ENCODE results near the gene TMPRSS3. TPM values are rescaled to one million over a fixed set of nuclear protein-coding genes. Genes with fewer than 3 reads are reported as not detected.

The TMPRSS3 gene
- total RNA-seq, 1 donor from 2014 or later: not detected

- H3K27ac Mint-ChIP-seq: no peak overlapping the region
- no peak for TF ChIP-seq CTCF (IDR thresholded peaks at IDR 0.05; ENCODE audit: unreplicated experiment)
- H3K9me3 Mint-ChIP-seq: peaks cover 9% of the 10 kb centered on the region
- DNase-seq (ENCODE audit: low spot score in 2 of 2, unreplicated experiment in 2 of 2): no peak
- H3K4me3 Mint-ChIP-seq: no peak overlapping the region
- peaks cover 53% of the 10 kb centered on the region for H3K27me3 Mint-ChIP-seq (ENCODE audit: low read depth)
- H3K36me3 Mint-ChIP-seq: no peaks in the 10 kb centered on the region
- H3K4me1 Mint-ChIP-seq: no peaks in the 10 kb centered on the region
Measured at GRCh38 chr21:42436914-42437313, 41.1 kb upstream of the TMPRSS3 start.

GRCh38 chr21:42435833-42436232, 40.0 kb upstream of the TMPRSS3 start:
- Mint-ChIP-seq H3K27ac (no peak overlapping the region), H3K27me3 (ENCODE audit: low read depth) (peaks cover 53% of the 10 kb centered on the region), H3K36me3 (no peaks in the 10 kb centered on the region), H3K9me3 (peaks cover 9% of the 10 kb centered on the region), H3K4me3 (no peak overlapping the region), H3K4me1 (no peaks in the 10 kb centered on the region)
- no peak for TF ChIP-seq CTCF (IDR thresholded peaks at IDR 0.05; ENCODE audit: unreplicated experiment)
- no peak for DNase-seq (ENCODE audit: low spot score in 2 of 2, unreplicated experiment in 2 of 2)

- no peak overlapping the region for H3K27ac Mint-ChIP-seq
- DNase-seq (ENCODE audit: low spot score in 2 of 2, unreplicated experiment in 2 of 2): no peak
- TF ChIP-seq CTCF (IDR thresholded peaks at IDR 0.05; ENCODE audit: unreplicated experiment): no peak
Measured at GRCh38 chr21:42435401-42435800, 39.5 kb upstream of the TMPRSS3 start.

GRCh38 chr21:42434884-42435283, 39.0 kb upstream of the TMPRSS3 start:
- Mint-ChIP-seq H3K9me3 (peaks cover 9% of the 10 kb centered on the region), H3K36me3 (no peaks in the 10 kb centered on the region), H3K4me1 (no peaks in the 10 kb centered on the region), H3K27me3 (ENCODE audit: low read depth) (peaks cover 50% of the 10 kb centered on the region), H3K27ac (no peak overlapping the region), H3K4me3 (no peak overlapping the region)
- no peak for DNase-seq (ENCODE audit: low spot score in 2 of 2, unreplicated experiment in 2 of 2)
- no peak for TF ChIP-seq CTCF (IDR thresholded peaks at IDR 0.05; ENCODE audit: unreplicated experiment)

More at GRCh38 chr21:42435401-42435800, 39.5 kb upstream of the TMPRSS3 start:
- H3K9me3 Mint-ChIP-seq: peaks cover 9% of the 10 kb centered on the region
- H3K4me1 Mint-ChIP-seq: no peaks in the 10 kb centered on the region
- H3K4me3 Mint-ChIP-seq: no peak overlapping the region
- no peaks in the 10 kb centered on the region for H3K36me3 Mint-ChIP-seq
- peaks cover 50% of the 10 kb centered on the region for H3K27me3 Mint-ChIP-seq (ENCODE audit: low read depth)

- Mint-ChIP-seq H3K27me3 (ENCODE audit: low read depth) (peaks cover 48% of the 10 kb centered on the region), H3K36me3 (no peaks in the 10 kb centered on the region), H3K9me3 (peaks cover 9% of the 10 kb centered on the region), H3K4me3 (no peak overlapping the region), H3K27ac (no peak overlapping the region), H3K4me1 (no peaks in the 10 kb centered on the region)
- DNase-seq (ENCODE audit: low spot score in 2 of 2, unreplicated experiment in 2 of 2): no peak
- no peak for TF ChIP-seq CTCF (IDR thresholded peaks at IDR 0.05; ENCODE audit: unreplicated experiment)
Measured at GRCh38 chr21:42433946-42434551, 38.2 kb upstream of the TMPRSS3 start.

- Mint-ChIP-seq H3K27ac (no peak overlapping the region), H3K27me3 (ENCODE audit: low read depth) (peaks cover 42% of the 10 kb centered on the region), H3K4me1 (no peaks in the 10 kb centered on the region), H3K9me3 (peaks cover 9% of the 10 kb centered on the region), H3K36me3 (no peaks in the 10 kb centered on the region), H3K4me3 (no peak overlapping the region)
- no peak for TF ChIP-seq CTCF (IDR thresholded peaks at IDR 0.05; ENCODE audit: unreplicated experiment)
- no peak for DNase-seq (ENCODE audit: low spot score in 2 of 2, unreplicated experiment in 2 of 2)
Measured at GRCh38 chr21:42432695-42433094, 36.8 kb upstream of the TMPRSS3 start.
